ENCODE measurements around the gene TMTC4. TPM values are rescaled to one million over a fixed set of nuclear protein-coding genes. Genes with fewer than 3 reads are reported as not detected.

The TMTC4 gene
- total RNA-seq, 4 donors from 2014 or later: 5.9 to 36.1 (median 14.5) TPM

DNA sequence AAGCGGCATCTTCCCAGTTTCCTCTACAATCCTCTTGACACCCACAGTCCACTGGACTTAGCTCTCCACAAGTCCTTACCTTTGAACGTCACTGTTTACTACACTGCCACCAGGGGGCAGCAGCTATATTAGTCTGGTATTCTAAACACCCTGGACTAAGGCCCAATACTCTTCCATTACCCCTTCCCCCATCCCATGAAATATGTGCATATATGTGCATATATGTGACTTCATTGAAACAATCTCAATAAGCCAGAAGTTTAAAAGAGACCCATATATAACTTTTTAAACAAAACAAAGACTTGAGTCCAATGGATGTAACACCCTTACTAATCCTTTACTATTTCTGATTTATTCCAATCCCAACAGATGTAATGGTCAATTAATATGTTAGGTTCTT lies 101.5 kb downstream of the TMTC4 start:
- H3K27me3 ChIP-seq: no peaks in the 10 kb centered on the region
- intact Hi-C loops (cut with DNase I; ENCODE audit: low total_unique reads): no loop called here
- TF ChIP-seq POLR2A (IDR thresholded peaks at IDR 0.05): no peak
- TF ChIP-seq, protein P1, sequence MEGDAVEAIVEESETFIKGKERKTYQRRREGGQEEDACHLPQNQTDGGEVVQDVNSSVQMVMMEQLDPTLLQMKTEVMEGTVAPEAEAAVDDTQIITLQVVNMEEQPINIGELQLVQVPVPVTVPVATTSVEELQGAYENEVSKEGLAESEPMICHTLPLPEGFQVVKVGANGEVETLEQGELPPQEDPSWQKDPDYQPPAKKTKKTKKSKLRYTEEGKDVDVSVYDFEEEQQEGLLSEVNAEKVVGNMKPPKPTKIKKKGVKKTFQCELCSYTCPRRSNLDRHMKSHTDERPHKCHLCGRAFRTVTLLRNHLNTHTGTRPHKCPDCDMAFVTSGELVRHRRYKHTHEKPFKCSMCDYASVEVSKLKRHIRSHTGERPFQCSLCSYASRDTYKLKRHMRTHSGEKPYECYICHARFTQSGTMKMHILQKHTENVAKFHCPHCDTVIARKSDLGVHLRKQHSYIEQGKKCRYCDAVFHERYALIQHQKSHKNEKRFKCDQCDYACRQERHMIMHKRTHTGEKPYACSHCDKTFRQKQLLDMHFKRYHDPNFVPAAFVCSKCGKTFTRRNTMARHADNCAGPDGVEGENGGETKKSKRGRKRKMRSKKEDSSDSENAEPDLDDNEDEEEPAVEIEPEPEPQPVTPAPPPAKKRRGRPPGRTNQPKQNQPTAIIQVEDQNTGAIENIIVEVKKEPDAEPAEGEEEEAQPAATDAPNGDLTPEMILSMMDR (IDR thresholded peaks at IDR 0.05): peak; percentile 37 to 48 (median 41)
- no peaks in the 10 kb centered on the region for H3K36me3 ChIP-seq
- no peaks in the 10 kb centered on the region for H3K4me1 ChIP-seq
- DNase-seq: peak; percentile 25 to 57
- H3K9me3 ChIP-seq: no peaks in the 10 kb centered on the region
- no peak overlapping the region for H3K27ac ChIP-seq
- no peak overlapping the region for H3K4me3 ChIP-seq

DNA sequence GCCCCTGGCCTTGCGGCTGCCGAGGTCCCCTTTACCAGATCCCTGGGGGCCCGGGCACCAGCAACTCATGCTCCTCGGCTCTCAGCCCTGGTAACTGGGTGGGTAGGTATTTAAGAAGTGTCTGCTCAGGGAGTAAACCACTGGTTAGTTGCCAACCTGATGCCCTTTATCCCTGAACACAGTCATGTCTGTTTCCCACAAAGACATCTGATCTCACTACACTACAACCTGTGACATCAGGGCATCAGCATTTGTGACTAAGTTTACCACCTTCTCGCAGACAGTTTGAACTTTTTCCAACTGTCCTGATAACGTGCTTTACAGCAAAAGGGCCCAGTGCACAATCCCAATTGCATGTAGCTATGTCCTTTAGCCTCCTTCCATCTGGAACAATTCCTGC lies 108.1 kb downstream of the TMTC4 start:
- intact Hi-C loops (cut with DNase I; ENCODE audit: low total_unique reads): no loop called here
- Histone ChIP-seq H3K27ac (no peak overlapping the region), H3K36me3 (no peaks in the 10 kb centered on the region), H3K27me3 (no peaks in the 10 kb centered on the region), H3K4me3 (no peak overlapping the region), H3K9me3 (no peaks in the 10 kb centered on the region), H3K4me1 (no peaks in the 10 kb centered on the region)
- TF ChIP-seq POLR2A (IDR thresholded peaks at IDR 0.05): no peak
- TF ChIP-seq, protein P1 (IDR thresholded peaks at IDR 0.05): no peak
- no peak for DNase-seq

DNA sequence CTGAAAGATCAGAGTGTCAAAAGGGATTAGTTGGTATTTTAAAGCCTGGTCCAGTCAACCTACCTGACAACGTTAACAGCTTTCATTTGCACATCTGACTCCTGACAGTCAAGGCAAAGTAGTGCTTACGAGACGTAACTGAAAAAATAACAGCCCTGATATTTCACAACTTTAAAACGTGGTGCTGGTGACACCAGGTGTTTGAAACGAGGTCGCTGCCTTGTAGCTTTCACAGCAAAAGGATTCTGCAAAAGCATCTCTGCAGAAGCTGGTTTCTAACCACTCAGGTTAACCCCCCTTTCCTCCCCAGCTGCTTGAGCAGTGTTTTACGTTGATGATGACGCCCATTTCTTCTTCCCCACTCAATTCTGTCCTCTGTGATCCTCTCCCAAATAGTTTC lies 109.3 kb downstream of the TMTC4 start:
- H3K27ac ChIP-seq: no peak overlapping the region
- intact Hi-C loops (cut with DNase I; ENCODE audit: low total_unique reads): no loop called here
- no peak overlapping the region for H3K4me3 ChIP-seq
- H3K36me3 ChIP-seq: no peaks in the 10 kb centered on the region
- no peak for DNase-seq
- TF ChIP-seq, protein P1 (IDR thresholded peaks at IDR 0.05): no peak
- TF ChIP-seq POLR2A (IDR thresholded peaks at IDR 0.05): no peak
- H3K9me3 ChIP-seq: no peaks in the 10 kb centered on the region
- no peaks in the 10 kb centered on the region for H3K27me3 ChIP-seq
- H3K4me1 ChIP-seq: no peaks in the 10 kb centered on the region

DNA sequence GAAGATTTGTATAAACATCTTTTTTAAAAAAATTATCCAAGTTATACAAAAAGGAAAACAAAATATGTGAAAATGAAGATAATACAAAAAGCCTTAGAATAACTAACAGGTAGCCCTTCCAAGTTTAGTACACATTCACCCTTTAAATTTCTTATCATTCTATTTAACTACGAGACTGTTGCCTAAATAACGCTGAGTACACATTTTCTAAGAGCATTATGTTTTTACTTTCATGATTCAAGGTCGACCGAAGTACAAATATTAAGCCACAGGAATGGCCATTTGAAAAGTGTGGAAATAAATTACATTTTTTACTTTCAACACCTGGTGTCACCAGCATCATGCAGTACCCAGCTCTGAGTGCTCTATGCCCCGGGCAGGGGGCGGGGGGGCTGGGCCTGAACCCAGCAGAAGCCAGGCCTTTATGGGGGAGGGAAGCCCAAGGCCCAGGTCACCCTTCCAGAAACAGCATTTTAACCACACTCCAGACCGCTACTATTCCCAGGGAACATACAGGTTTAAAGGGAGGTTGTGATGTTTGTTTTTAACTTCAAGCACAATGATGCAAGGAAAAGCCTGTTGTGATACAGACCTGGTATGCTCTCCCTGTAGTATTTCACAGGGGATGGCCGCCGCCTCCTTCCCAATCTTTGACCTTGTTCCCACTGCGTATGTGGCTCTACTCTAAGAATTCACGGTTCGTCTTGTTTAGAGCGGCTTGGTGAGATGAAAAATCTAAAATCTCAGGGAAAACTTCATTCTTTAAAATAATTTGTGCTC lies 110.0 kb downstream of the TMTC4 start:
- intact Hi-C loops (cut with DNase I; ENCODE audit: low total_unique reads): no loop called here
- Histone ChIP-seq H3K27ac (no peak overlapping the region), H3K9me3 (no peaks in the 10 kb centered on the region), H3K4me1 (no peaks in the 10 kb centered on the region), H3K4me3 (no peak overlapping the region), H3K36me3 (no peaks in the 10 kb centered on the region), H3K27me3 (no peaks in the 10 kb centered on the region)
- DNase-seq: no peak
- TF ChIP-seq POLR2A (IDR thresholded peaks at IDR 0.05): no peak
- TF ChIP-seq, protein P1 (IDR thresholded peaks at IDR 0.05): no peak

DNA sequence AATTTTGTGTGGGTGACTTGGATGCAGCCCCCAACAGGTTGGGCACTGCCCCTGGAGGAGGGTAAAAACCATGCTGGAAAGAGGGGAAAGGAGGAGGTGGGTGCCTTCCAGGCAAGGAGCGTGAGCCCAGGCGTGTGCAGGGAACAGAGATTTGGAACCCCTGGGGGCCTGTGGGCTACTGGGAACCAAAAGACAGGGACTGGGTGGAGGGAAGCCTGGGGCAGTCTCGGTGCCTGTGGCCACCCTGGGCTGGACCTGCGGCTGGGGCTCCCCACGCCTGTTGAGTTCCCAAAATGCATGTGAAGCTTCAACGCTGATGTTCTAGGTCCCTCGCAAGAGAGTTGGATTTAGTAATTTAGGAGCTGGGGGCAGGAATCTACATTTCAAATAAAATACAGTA lies 110.8 kb downstream of the TMTC4 start:
- intact Hi-C loops (cut with DNase I; ENCODE audit: low total_unique reads): no loop called here
- Histone ChIP-seq H3K9me3 (no peaks in the 10 kb centered on the region), H3K36me3 (no peaks in the 10 kb centered on the region), H3K4me3 (no peak overlapping the region), H3K4me1 (no peaks in the 10 kb centered on the region), H3K27me3 (no peaks in the 10 kb centered on the region), H3K27ac (no peak overlapping the region)
- no peak for TF ChIP-seq POLR2A (IDR thresholded peaks at IDR 0.05)
- TF ChIP-seq, protein P1 (IDR thresholded peaks at IDR 0.05): no peak
- DNase-seq: no peak
